GM12878 (cell line): ENCODE measurements around the gene TTC17. TPM values are rescaled to one million over a fixed set of nuclear protein-coding genes. Genes with fewer than 3 reads are reported as not detected.
A peak's percentile ranks its signal among the peaks of the same experiment; 100 is the strongest.

Experiments
- ATAC-seq: fragments of 200-7000 bp; cut with Tn5 transposase; 3 replicates; pipeline ENCODE4 v1.9.1; 2020; ENCODE audit warnings: mild to moderate bottlenecking, moderate library complexity
- BruUV-seq: library from RNA; stranded (reverse); fragments of 400-500 nt; replicated peaks from 2 replicates; lab custom pipeline; 2021; lab: Mats Ljungman, UMichigan
- CTCF ChIA-PET: fragments of 300-600 bp; sonication (Branson Sonifier 250); formaldehyde crosslinking; extraction: SDS; loops from one replicate; lab custom pipeline; 2021; ENCODE audit warnings: inconsistent platforms; lab: Yijun Ruan, JAX
- POLR2A ChIA-PET: fragments of 350-600 bp; formaldehyde crosslinking; extraction: SDS; loops from one replicate; lab custom pipeline; 2021; ENCODE audit warnings: inconsistent platforms; lab: Charles Lee
- RAD21 ChIA-PET: fragments of 300-600 bp; sonication (Branson Sonifier 250); formaldehyde crosslinking; loops from one replicate; lab custom pipeline; 2023; ENCODE audit warnings: antibody characterized with exemption; ENCODE audit not compliant: unreplicated experiment; lab: Charles Lee
- SMC1A ChIA-PET: fragments of 300-600 bp; sonication (Branson Sonifier 250); formaldehyde crosslinking; loops from one replicate; lab custom pipeline; 2023; ENCODE audit not compliant: unreplicated experiment, uncharacterized antibody; lab: Charles Lee
- DNase-seq: peaks from one replicate; pipeline ENCODE4 v3.0.0-alpha.2; 2011; ENCODE audit warnings: low read depth, low spot score
- FAIRE-seq: peaks from 3 replicates; lab custom pipeline; 2011; peaks lifted over from hg19 to GRCh38; lab: Jason Lieb, UNC
- H2AFZ ChIP-seq: 2 replicates; pipeline ENCODE4 v1.6.0; 2011; ENCODE audit warnings: low read depth, low read length, control low read depth; ENCODE audit not compliant: control insufficient read depth
- H3K27ac ChIP-seq: 2 replicates; pipeline ENCODE4 v1.5.1; 2011; ENCODE audit warnings: control low read depth; ENCODE audit not compliant: control insufficient read depth, insufficient read depth
- H3K27me3 ChIP-seq, 2 experiments: replicated peaks in 1 of 2; 2 replicates each; pipeline versions ENCODE4 v1.6.0 to v1.6.1; 2011; ENCODE audit warnings: low read length in 1 of 2; ENCODE audit not compliant: control insufficient read depth in 2 of 2, insufficient read depth in 2 of 2
- H3K36me3 ChIP-seq, 2 experiments: 2 replicates each; pipeline ENCODE4 v1.5.1; 2011; ENCODE audit warnings: low read length in 1 of 2; ENCODE audit not compliant: control insufficient read depth in 2 of 2, insufficient read depth in 2 of 2
- H3K4me1 ChIP-seq: 2 replicates; pipeline ENCODE4 v1.6.1; 2011; ENCODE audit warnings: mild to moderate bottlenecking, low read length, moderate library complexity, mixed read lengths; ENCODE audit not compliant: control insufficient read depth, insufficient read depth
- H3K4me2 ChIP-seq: 2 replicates; pipeline ENCODE4 v1.6.0; 2011; ENCODE audit warnings: control low read depth; ENCODE audit not compliant: control insufficient read depth, insufficient read depth
- H3K4me3 ChIP-seq: fragments of 200-600 bp; sonication (generic); 2 replicates; pipeline ENCODE4 v1.5.1; 2016
- H3K79me2 ChIP-seq: 2 replicates; pipeline ENCODE4 v1.6.0; 2011; ENCODE audit warnings: low read length; ENCODE audit not compliant: control insufficient read depth, insufficient read depth
- H3K9ac ChIP-seq: 2 replicates; pipeline ENCODE4 v1.8.0; 2011; ENCODE audit warnings: low read length, control low read depth, mixed read lengths; ENCODE audit not compliant: control insufficient read depth, insufficient read depth
- H3K9me3 ChIP-seq: replicated peaks from 3 replicates; pipeline ENCODE4 v1.5.1; 2011; ENCODE audit warnings: mild to moderate bottlenecking, low read length; ENCODE audit not compliant: control insufficient read depth, insufficient read depth
- H4K20me1 ChIP-seq: 2 replicates; pipeline ENCODE4 v1.6.0; 2011; ENCODE audit not compliant: control insufficient read depth, insufficient read depth
- CREM ChIP-seq: IDR thresholded peaks from 2 replicates; pipeline ENCODE4 v1.6.1; 2014; ENCODE audit warnings: antibody characterized with exemption, low read depth
- GABPA ChIP-seq: IDR thresholded peaks from 2 replicates; pipeline ENCODE4 v1.6.1; 2014; ENCODE audit warnings: antibody characterized with exemption, low read depth, mild to moderate bottlenecking, inconsistent platforms
- KLF5 ChIP-seq: fragments of 450-650 bp; IDR thresholded peaks from 2 replicates; pipeline ENCODE4 v1.6.1; 2014; ENCODE audit warnings: mild to moderate bottlenecking; ENCODE audit not compliant: partially characterized antibody
- MAX ChIP-seq: IDR thresholded peaks from 2 replicates; pipeline ENCODE4 v1.6.1; 2012; ENCODE audit warnings: low read depth, low read length, improper control_type of control experiment
- MEF2A ChIP-seq: IDR thresholded peaks from 2 replicates; pipeline ENCODE4 v1.6.1; 2011; ENCODE audit warnings: low read depth, mild to moderate bottlenecking, low read length, moderate library complexity; ENCODE audit not compliant: insufficient read depth
- MLLT1 ChIP-seq: fragments of 450-650 bp; IDR thresholded peaks from 2 replicates; pipeline ENCODE4 v1.6.1; 2016; ENCODE audit warnings: mild to moderate bottlenecking
- MYB ChIP-seq: fragments of 150-350 bp; IDR thresholded peaks from 2 replicates; pipeline ENCODE4 v1.6.1; 2014; ENCODE audit warnings: mild to moderate bottlenecking, low read depth, low read length, borderline replicate concordance
- PML ChIP-seq: IDR thresholded peaks from 2 replicates; pipeline ENCODE4 v1.6.1; 2012; ENCODE audit warnings: low read length, inconsistent platforms
- RUNX3 ChIP-seq: IDR thresholded peaks from 2 replicates; pipeline ENCODE4 v1.6.1; 2012; ENCODE audit warnings: low read length, inconsistent platforms
- SMAD5 ChIP-seq: IDR thresholded peaks from 2 replicates; pipeline ENCODE4 v1.6.1; 2016; ENCODE audit warnings: antibody characterized with exemption, low read depth
- SPI1 ChIP-seq: IDR thresholded peaks from 2 replicates; pipeline ENCODE4 v1.6.1; 2011; ENCODE audit warnings: low read depth, mild to moderate bottlenecking, low read length, moderate library complexity, borderline replicate concordance; ENCODE audit not compliant: insufficient read depth
- WRNIP1 ChIP-seq: IDR thresholded peaks from 2 replicates; pipeline ENCODE4 v1.6.1; 2011; ENCODE audit warnings: low read depth, low read length, improper control_type of control experiment, borderline replicate concordance
- WGBS: methylation state at CpG from one replicate; pipeline ENCODE4 v1.1.6; 2016; ENCODE audit warnings: low lambda C conversion rate; ENCODE audit not compliant: insufficient replicate concordance, insufficient coverage; ENCODE audit errors: missing lambda C conversion rate; 5-methylcytosine and 5-hydroxymethylcytosine counted together
- in situ Hi-C: fragments of 300-500 bp; cut with MboI; formaldehyde crosslinking; loops from 9 replicates; pipeline ENCODE4 v1.14.3; 2018; ENCODE audit warnings: mixed read lengths
- intact Hi-C: fragments of 100-400 bp; cut with micrococcal nuclease; formaldehyde crosslinking; loops from one replicate; pipeline ENCODE4 v1.14.2; 2022; ENCODE audit not compliant: unreplicated experiment
- polyA plus RNA-seq, 11 experiments: library from polyadenylated mRNA; depleted of rRNA in 4 of 11; unstranded in 6 of 11; stranded (reverse) in 5 of 11; fragments of >200 nt; fragmentation: Nextera tagmentation in 4 of 11; fragmentation: Illumina TruSeq in 1 of 11; extraction: Ambion mirVana in 4 of 11; extraction: Trizol in 1 of 11; gene quantifications; 1 replicate in 1 of 11; 2 replicates in 10 of 11; pipeline versions ENCODE4 v1.2.1 to v1.2.3, GENCODE V29; 2011 to 2016; ENCODE audit warnings: inconsistent platforms in 2 of 11, missing spikeins in 2 of 11, low read depth in 1 of 11
- total RNA-seq, 4 experiments: library from RNA; depleted of rRNA in 3 of 4; stranded (reverse); fragments of >200 nt in 3 of 4; fragmentation: Illumina TruSeq in 1 of 4; extraction: Trizol in 1 of 4; gene quantifications; 2 replicates each; pipeline versions ENCODE4 v1.2.1 to v1.2.3, GENCODE V29; 2013 to 2021

Gene TTC17
- total and polyA plus RNA-seq, 10 of the 15 experiments (the other 5 are each of a cell fraction or from before 2014, with no cell fraction given): 15.9 to 116 (median 41.5) TPM

GRCh38 chr11:43358279-43358800 is 380 bp upstream of the TTC17 start:
- SMC1A ChIA-PET: interaction anchor here (0.8 to 2.1 kb wide), 14 partner anchors 8 to 508 kb away, joined by 3 to 9 read pairs (median 4); no protein-coding TSS in a partner anchor
- Histone ChIP-seq H2AFZ (peak overlapping the region; percentile 89), H3K4me3 (peak overlapping the region; percentile 62), H3K27me3 (no peaks in the 10 kb centered on the region), H3K79me2 (peaks cover 44% of the 10 kb centered on the region), H3K9ac (peak overlapping the region; percentile 96), H3K9me3 (no peaks in the 10 kb centered on the region), H3K4me2 (peak overlapping the region; percentile 51), H3K36me3 (no peaks in the 10 kb centered on the region), H3K4me1 (peaks cover 6% of the 10 kb centered on the region; the same call in 1 of the 2 replicates), H3K27ac (peak overlapping the region; percentile 96)
- whole genome bisulfite sequencing: 13% methylated on average over 16 of the region's 16 CpGs
- RAD21 ChIA-PET: interaction anchor here (1.2 to 2.8 kb wide), 3 partner anchors 9 to 46 kb away, joined by 3 to 17 read pairs (median 4); partner anchors contain the start of gene API5
- CTCF ChIA-PET: interaction anchor here (0.9 to 4.3 kb wide), 9 partner anchors 9 to 75 kb away, joined by 3 to 26 read pairs (median 4); partner anchors contain the start of gene API5
- intact Hi-C loops: loop anchor here (2.0 kb wide), 1 partner anchor 46 kb away; no protein-coding TSS in a partner anchor
- DNase-seq (no peak), FAIRE-seq (no peak)
- POLR2A ChIA-PET: interaction anchor here (0.5 to 2.5 kb wide), 7 partner anchors 10 to 324 kb away, joined by 3 to 19 read pairs (median 4); partner anchors contain the start of genes API5 and HSD17B12
- BruUV-seq: TSS peak; percentile 96
- peak; percentile 97 for TF ChIP-seq MLLT1
- no peak for TF ChIP-seq MEF2A
- no peak for TF ChIP-seq CREM
- TF ChIP-seq MAX: peak; percentile 7; the same call in 1 of the 2 replicates
- 0 out of 2 replicates have a peak, but pooled peaks have one; percentile 7 for TF ChIP-seq WRNIP1
- TF ChIP-seq SPI1: 0 out of 2 replicates have a peak, but pooled peaks have one; percentile 4
- 0 out of 2 replicates have a peak, but pooled peaks have one; percentile 8 for TF ChIP-seq MYB
- TF ChIP-seq KLF5: no peak
- TF ChIP-seq SMAD5: peak; percentile 94; the same call in 1 of the 2 replicates
- TF ChIP-seq RUNX3: 0 out of 2 replicates have a peak, but pooled peaks have one; percentile 40
- no peak for TF ChIP-seq GABPA
- peak; percentile 87 for TF ChIP-seq PML
- TF ChIP-seq, all 136 proteins: peak for 8
- in situ Hi-C loops: loop anchor here (25.0 kb wide), 1 partner anchor 1229 kb away; no protein-coding TSS in a partner anchor
- H4K20me1 ChIP-seq: no peaks in the 10 kb centered on the region
- ATAC-seq: no peak
